ENCODE measurements around the gene ADAMTS12.

The ADAMTS12 gene

GRCh38 chr5:33538201-33538600 lies 353.6 kb downstream of the ADAMTS12 start:
- no peak for TF ChIP-seq CTCF (IDR thresholded peaks at IDR 0.05; ENCODE audit: extremely low read depth, missing control alignments)
- no peak for DNase-seq (ENCODE audit: low spot score)

GRCh38 chr5:33537240-33537639 lies 354.6 kb downstream of the ADAMTS12 start:
- no peak for DNase-seq (ENCODE audit: low spot score)
- TF ChIP-seq CTCF (IDR thresholded peaks at IDR 0.05; ENCODE audit: extremely low read depth, missing control alignments): no peak

- no peak for DNase-seq (ENCODE audit: low spot score)
- TF ChIP-seq CTCF (IDR thresholded peaks at IDR 0.05; ENCODE audit: extremely low read depth, missing control alignments): no peak
Observed at GRCh38 chr5:33536802-33537201, 355.0 kb downstream of the ADAMTS12 start.

GRCh38 chr5:33531824-33532223 lies 360.0 kb downstream of the ADAMTS12 start:
- DNase-seq (ENCODE audit: low spot score): no peak
- TF ChIP-seq CTCF (IDR thresholded peaks at IDR 0.05; ENCODE audit: extremely low read depth, missing control alignments): no peak

- no peak for TF ChIP-seq CTCF (IDR thresholded peaks at IDR 0.05; ENCODE audit: extremely low read depth, missing control alignments)
- no peak for DNase-seq (ENCODE audit: low spot score)
Observed at GRCh38 chr5:33531037-33531298, 360.8 kb downstream of the ADAMTS12 start.

- TF ChIP-seq CTCF (IDR thresholded peaks at IDR 0.05; ENCODE audit: extremely low read depth, missing control alignments): no peak
- no peak for DNase-seq (ENCODE audit: low spot score)
Observed at GRCh38 chr5:33530183-33531036, 361.4 kb downstream of the ADAMTS12 start.

GRCh38 chr5:33527696-33528095 lies 364.1 kb downstream of the ADAMTS12 start:
- TF ChIP-seq CTCF (IDR thresholded peaks at IDR 0.05; ENCODE audit: extremely low read depth, missing control alignments): no peak
- DNase-seq (ENCODE audit: low spot score): no peak
